Upper lobe of right lung (tissue), 1 donor: ENCODE results near the gene FGF19. TPM values are rescaled to one million over a fixed set of nuclear protein-coding genes. Genes with fewer than 3 reads are reported as not detected.

Experiments
- ATAC-seq: fragments of 200-7000 bp; cut with Tn5 transposase; one replicate; pipeline ENCODE4 v1.9.1; 2020; ENCODE audit warnings: mild to moderate bottlenecking, moderate library complexity
- DNase-seq: peaks from one replicate; pipeline ENCODE4 v3.0.0-alpha.2; 2020
- H3K27ac ChIP-seq: fragments of 200-600 bp; one replicate; pipeline ENCODE4 v1.8.0; 2022
- H3K27me3 ChIP-seq: fragments of 200-600 bp; one replicate; pipeline ENCODE4 v1.8.0; 2022; ENCODE audit warnings: mild to moderate bottlenecking
- H3K36me3 ChIP-seq: fragments of 200-600 bp; one replicate; pipeline ENCODE4 v1.8.0; 2022
- H3K4me1 ChIP-seq: fragments of 200-600 bp; one replicate; pipeline ENCODE4 v1.8.0; 2022
- H3K4me3 ChIP-seq: fragments of 200-600 bp; one replicate; pipeline ENCODE4 v1.8.0; 2022; ENCODE audit warnings: mild to moderate bottlenecking
- H3K9me3 ChIP-seq: fragments of 200-600 bp; one replicate; pipeline ENCODE4 v1.8.0; 2022
- intact Hi-C: fragments of 100-400 bp; cut with DNase I; formaldehyde crosslinking; loops from one replicate; pipeline ENCODE4 v1.11.0; 2022
- long read RNA-seq: library from polyadenylated mRNA; unstranded; transcript quantifications from one replicate; pipeline ENCODE4 v2.0.0, GENCODE V29; 2021
- total RNA-seq: library from RNA; stranded (reverse); fragmentation: NEBNext Ultra II Directional; extraction: Animal tissue kit (Norgen Biotek cat#: 25700); gene quantifications from one replicate; pipeline ENCODE4 v1.2.1, GENCODE V29; 2021
- TF ChIP-seq, protein P1 (sequence below): fragments of 200-600 bp; IDR thresholded peaks from one replicate; pipeline ENCODE4 v1.8.0; 2022; ENCODE audit warnings: antibody characterized with exemption
- donor health status: DM: no; HTN: yes; CAD: no; lungs with severe emphysema.

FGF19 gene, protein sequence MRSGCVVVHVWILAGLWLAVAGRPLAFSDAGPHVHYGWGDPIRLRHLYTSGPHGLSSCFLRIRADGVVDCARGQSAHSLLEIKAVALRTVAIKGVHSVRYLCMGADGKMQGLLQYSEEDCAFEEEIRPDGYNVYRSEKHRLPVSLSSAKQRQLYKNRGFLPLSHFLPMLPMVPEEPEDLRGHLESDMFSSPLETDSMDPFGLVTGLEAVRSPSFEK
- not detected for total RNA-seq
- long read RNA-seq = 0 reads

DNA sequence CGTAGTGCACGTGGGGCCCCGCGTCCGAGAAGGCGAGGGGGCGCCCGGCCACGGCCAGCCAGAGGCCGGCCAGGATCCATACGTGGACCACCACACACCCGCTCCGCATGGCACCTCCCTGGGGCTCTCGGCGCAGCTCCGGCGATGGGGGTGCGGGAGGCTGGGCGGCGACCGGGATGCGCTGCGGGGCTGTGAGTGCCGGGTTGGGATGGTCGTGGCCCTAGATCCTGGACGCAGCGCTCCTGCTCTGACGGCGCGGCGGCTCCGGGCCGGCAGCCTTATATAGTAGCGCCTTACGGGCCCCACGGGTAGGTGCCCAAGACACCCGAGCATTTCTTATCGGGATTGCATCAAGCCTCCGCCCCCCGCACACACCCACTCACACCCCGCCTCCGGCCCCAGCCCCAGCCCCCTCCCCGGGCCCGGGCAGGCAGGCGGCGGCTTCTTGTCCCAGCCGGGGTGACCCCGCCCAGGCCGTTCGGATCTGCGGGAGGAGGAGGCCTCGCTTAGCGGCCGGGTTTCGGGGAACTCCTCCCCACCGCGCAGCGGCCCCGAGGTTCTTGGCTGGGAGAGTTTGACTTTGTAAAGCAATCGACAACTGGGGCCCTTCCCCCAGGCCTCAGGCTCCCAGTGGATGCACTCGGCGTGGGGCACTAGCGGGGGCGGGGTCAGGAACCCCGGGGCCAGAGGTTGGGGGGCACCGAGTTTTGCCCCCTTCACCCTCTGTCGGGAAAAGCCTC lies at the start of gene FGF19:
Gene FGF19, minus strand, starts transcription at position 255 of the 740 bp plus-strand sequence. Its CDS starts 146 bp downstream, at position 109.
- H3K27me3 ChIP-seq = peaks cover 85% of the 10 kb centered on the region
- no peak for ATAC-seq
- intact Hi-C loops = no loop called here
- TF ChIP-seq, protein P1, sequence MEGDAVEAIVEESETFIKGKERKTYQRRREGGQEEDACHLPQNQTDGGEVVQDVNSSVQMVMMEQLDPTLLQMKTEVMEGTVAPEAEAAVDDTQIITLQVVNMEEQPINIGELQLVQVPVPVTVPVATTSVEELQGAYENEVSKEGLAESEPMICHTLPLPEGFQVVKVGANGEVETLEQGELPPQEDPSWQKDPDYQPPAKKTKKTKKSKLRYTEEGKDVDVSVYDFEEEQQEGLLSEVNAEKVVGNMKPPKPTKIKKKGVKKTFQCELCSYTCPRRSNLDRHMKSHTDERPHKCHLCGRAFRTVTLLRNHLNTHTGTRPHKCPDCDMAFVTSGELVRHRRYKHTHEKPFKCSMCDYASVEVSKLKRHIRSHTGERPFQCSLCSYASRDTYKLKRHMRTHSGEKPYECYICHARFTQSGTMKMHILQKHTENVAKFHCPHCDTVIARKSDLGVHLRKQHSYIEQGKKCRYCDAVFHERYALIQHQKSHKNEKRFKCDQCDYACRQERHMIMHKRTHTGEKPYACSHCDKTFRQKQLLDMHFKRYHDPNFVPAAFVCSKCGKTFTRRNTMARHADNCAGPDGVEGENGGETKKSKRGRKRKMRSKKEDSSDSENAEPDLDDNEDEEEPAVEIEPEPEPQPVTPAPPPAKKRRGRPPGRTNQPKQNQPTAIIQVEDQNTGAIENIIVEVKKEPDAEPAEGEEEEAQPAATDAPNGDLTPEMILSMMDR = no peak
- H3K27ac ChIP-seq = no peak within 1 kb of the TSS
- no peak for DNase-seq
- peaks cover 23% of the 10 kb centered on the region for H3K4me1 ChIP-seq
- no peaks in the 10 kb centered on the region for H3K36me3 ChIP-seq
- H3K9me3 ChIP-seq = no peaks in the 10 kb centered on the region
- H3K4me3 ChIP-seq = no peak within 1 kb of the TSS

DNA sequence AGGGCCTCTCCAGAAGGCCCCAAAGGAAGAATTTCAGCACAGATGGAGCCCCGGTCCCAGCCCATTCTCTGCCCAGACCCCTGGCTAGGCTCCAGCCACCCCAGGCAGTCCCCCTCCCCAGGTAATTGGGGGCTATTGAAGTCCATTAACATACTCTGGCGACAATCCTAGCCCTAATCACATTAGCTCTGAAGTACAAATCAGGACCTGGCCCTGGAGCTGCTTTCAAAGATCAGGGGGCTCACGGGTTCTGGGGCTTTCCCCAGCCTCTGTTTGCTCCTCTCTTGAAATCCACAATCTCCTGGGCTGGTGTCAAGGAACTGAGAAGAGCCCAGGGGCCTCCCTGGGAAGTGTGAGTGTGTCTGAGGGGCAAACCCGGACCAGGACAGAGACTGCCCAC lies 49.1 kb upstream of the FGF19 start:
- no peaks in the 10 kb centered on the region for H3K36me3 ChIP-seq
- H3K4me3 ChIP-seq = no peak overlapping the region
- H3K4me1 ChIP-seq = no peaks in the 10 kb centered on the region
- no peak for ATAC-seq
- no peaks in the 10 kb centered on the region for H3K9me3 ChIP-seq
- intact Hi-C loops = no loop called here
- TF ChIP-seq, protein P1 = no peak
- H3K27me3 ChIP-seq = no peaks in the 10 kb centered on the region
- H3K27ac ChIP-seq = no peak overlapping the region
- DNase-seq = no peak

DNA sequence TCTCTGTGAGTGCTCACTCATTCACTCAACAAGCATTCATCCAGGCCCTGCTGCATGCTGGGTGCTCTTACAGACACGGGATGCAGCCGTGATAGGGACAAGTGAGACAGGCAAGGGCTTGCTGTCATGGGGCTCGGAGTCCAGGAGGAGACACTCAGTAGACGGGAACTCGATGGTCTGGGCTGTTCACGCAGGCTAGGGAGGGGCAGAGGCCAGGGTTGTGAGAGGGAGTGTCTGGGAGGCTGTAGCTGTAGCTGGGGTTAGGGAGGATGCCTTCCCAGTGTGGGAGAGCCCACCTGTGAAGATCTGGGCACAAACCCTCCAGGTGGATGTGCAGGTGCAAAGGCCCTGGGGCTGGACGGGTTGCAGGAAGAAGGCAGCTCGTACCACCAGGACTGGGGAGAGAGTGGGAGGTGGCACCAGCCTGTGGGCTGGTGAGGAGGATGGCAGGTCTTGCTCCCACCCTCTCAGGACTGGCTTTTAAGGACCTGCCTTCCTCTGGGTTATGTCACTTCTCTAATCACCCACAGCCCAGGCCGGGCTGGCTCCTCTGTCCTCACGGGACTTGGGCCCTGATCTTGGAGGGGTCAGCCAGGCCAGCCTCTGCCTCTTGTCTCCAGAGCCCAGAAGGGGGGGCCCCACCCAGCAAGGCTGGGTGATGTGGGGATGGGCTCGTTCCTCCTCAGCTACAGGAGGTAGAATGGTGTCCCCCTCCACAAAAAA lies 47.2 kb upstream of the FGF19 start:
- H3K9me3 ChIP-seq = no peaks in the 10 kb centered on the region
- no peaks in the 10 kb centered on the region for H3K36me3 ChIP-seq
- TF ChIP-seq, protein P1 = no peak
- H3K4me3 ChIP-seq = no peak overlapping the region
- H3K27me3 ChIP-seq = peaks cover 6% of the 10 kb centered on the region
- intact Hi-C loops = no loop called here
- ATAC-seq (peak; percentile 19), DNase-seq (no peak)
- no peak overlapping the region for H3K27ac ChIP-seq
- no peaks in the 10 kb centered on the region for H3K4me1 ChIP-seq

DNA sequence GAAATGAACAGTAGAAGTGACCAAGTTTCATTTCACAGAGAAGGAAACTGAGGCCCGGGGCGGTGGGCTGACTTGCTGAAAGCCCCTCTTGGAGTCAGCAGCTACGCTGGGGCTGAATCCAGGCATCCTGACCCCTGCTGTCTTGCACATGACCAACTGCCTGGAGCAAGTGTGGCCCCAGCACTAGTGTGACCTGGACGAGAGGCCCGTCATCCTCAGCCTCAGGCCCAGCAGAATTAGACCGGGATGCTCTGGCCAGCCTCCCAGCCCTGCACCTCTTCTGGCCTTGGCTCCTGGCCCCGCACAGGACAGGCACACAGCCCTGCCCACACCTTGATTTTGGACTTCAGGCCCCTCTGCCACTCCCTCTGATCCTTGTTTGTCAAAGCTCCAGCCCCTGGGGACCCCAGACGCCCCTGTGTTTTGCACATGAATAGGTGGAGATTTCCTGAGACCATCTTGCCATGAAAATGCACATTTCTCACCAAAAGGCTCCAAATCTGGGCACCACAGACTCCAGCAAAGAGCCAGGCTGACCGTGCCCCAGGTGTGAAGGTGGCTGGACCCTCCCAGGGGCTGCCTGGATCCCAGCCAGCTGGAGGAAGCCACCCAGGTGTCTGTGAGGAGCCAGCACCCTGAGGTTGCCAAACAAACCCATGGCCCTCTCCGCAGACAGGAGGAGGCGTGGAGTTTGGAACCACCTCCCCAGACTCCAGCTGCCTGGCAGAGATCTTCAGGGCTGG lies 46.5 kb upstream of the FGF19 start:
- Histone ChIP-seq H3K9me3 (no peaks in the 10 kb centered on the region), H3K4me1 (no peaks in the 10 kb centered on the region), H3K27ac (no peak overlapping the region), H3K27me3 (peaks cover 6% of the 10 kb centered on the region), H3K36me3 (no peaks in the 10 kb centered on the region), H3K4me3 (no peak overlapping the region)
- TF ChIP-seq, protein P1 = no peak
- intact Hi-C loops = no loop called here
- ATAC-seq (no peak), DNase-seq (no peak)

DNA sequence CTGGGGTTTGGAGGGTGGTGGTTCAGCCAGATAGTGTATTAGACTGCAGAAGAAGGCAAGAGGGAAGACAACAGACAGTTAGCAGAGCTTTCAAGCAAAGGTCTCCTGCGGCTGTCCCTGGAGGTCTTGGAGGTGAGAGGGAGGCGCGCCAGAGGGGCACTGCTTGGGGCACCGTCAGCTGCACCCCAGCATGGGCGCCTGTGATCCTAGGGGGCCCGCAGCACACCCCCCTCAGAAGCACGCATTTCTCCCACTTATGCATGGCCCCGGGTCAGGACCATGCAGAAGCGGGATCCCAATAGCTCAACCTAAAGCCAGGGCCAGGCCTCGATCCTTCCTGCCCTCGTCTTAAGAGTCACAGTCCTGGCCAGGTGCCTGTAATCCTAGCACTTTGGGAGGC lies 44.8 kb upstream of the FGF19 start:
- Histone ChIP-seq H3K4me1 (no peaks in the 10 kb centered on the region), H3K36me3 (no peaks in the 10 kb centered on the region), H3K27ac (no peak overlapping the region), H3K27me3 (peaks cover 6% of the 10 kb centered on the region), H3K4me3 (no peak overlapping the region), H3K9me3 (no peaks in the 10 kb centered on the region)
- no peak for DNase-seq
- intact Hi-C loops = no loop called here
- no peak for ATAC-seq
- TF ChIP-seq, protein P1 = no peak
